HL-60 (cell line): ENCODE results near the gene CUTC.

ENCODE experiments used
- DNase-seq, 2 experiments: peaks; one replicate each; pipeline ENCODE4 v3.0.0-alpha.2; 2010 to 2020; ENCODE audit warnings: low read depth in 1 of 2, low spot score in 1 of 2
- H3K27ac ChIP-seq: fragments of 250-450 bp; sonication (Bioruptor Pico); replicated peaks from 2 replicates; pipeline ENCODE4 v1.5.1; 2020; ENCODE audit warnings: mild to moderate bottlenecking, moderate library complexity
- H3K27me3 ChIP-seq: fragments of 250-450 bp; sonication (Bioruptor Pico); 2 replicates; pipeline ENCODE4 v1.5.1; 2021; ENCODE audit warnings: mild to moderate bottlenecking, moderate library complexity; ENCODE audit not compliant: insufficient read depth, poor library complexity, severe bottlenecking
- H3K4me3 ChIP-seq: replicated peaks from 2 replicates; pipeline ENCODE4 v1.5.1; 2011; ENCODE audit warnings: mild to moderate bottlenecking, control low read depth, low read length; ENCODE audit not compliant: insufficient read depth
- CTCF ChIP-seq: IDR thresholded peaks from one replicate; pipeline ENCODE4 v1.5.1; 2011; ENCODE audit warnings: low read length, control low read depth, inconsistent platforms; ENCODE audit not compliant: insufficient read depth
- GABPA ChIP-seq: IDR thresholded peaks from 2 replicates; pipeline ENCODE4 v1.6.1; 2012; ENCODE audit warnings: low read depth
- POLR2AphosphoS5 ChIP-seq: IDR thresholded peaks from 2 replicates; pipeline ENCODE4 v1.6.1; 2012; ENCODE audit warnings: low read depth
- REST ChIP-seq: IDR thresholded peaks from 2 replicates; pipeline ENCODE4 v1.6.1; 2012; ENCODE audit warnings: low read depth; ENCODE audit not compliant: insufficient replicate concordance
- SPI1 ChIP-seq: IDR thresholded peaks from 2 replicates; pipeline ENCODE4 v1.6.1; 2012; ENCODE audit warnings: low read depth, mild to moderate bottlenecking, borderline replicate concordance

Gene CUTC

GRCh38 chr10:99740260-99740659, 8.2 kb downstream of the CUTC start:
- DNase-seq: no peak
- no peak overlapping the region for H3K4me3 ChIP-seq
- H3K27ac ChIP-seq: no peak overlapping the region
- no peaks in the 10 kb centered on the region for H3K27me3 ChIP-seq
- no peak for TF ChIP-seq CTCF
- TF ChIP-seq SPI1: no peak
- TF ChIP-seq REST: no peak
- no peak for TF ChIP-seq GABPA
- no peak for TF ChIP-seq POLR2AphosphoS5

- no peak for DNase-seq
- no peak for TF ChIP-seq CTCF
- TF ChIP-seq REST: no peak
- no peak for TF ChIP-seq GABPA
- no peak for TF ChIP-seq POLR2AphosphoS5
- TF ChIP-seq SPI1: no peak
- no peak overlapping the region for H3K27ac ChIP-seq
- H3K4me3 ChIP-seq: no peak overlapping the region
- no peaks in the 10 kb centered on the region for H3K27me3 ChIP-seq
Measured at GRCh38 chr10:99740933-99741559, 9.0 kb downstream of the CUTC start.

GRCh38 chr10:99742254-99742653, 10.2 kb downstream of the CUTC start:
- Histone ChIP-seq H3K4me3 (no peak overlapping the region), H3K27me3 (no peaks in the 10 kb centered on the region), H3K27ac (no peak overlapping the region)
- TF ChIP-seq GABPA (no peak), CTCF (no peak), POLR2AphosphoS5 (no peak), SPI1 (no peak), REST (no peak)
- no peak for DNase-seq
